Measurements from ENCODE around the gene TAB2. TPM values are rescaled to one million over a fixed set of nuclear protein-coding genes. Genes with fewer than 3 reads are reported as not detected.

TAB2 gene
- total and polyA plus RNA-seq, 2 donors (not counting 3 experiments of a cell fraction or from before 2014, with no cell fraction given): 26.0 to 37.4 TPM

- intact Hi-C loops (cut with micrococcal nuclease): no loop called here
- BruUV-seq (replicated peaks): no TSS peak
- Histone ChIP-seq H3K4me2 (ENCODE audit: insufficient read depth, low read length) (no peak overlapping the region), H3K4me1 (ENCODE audit: control insufficient read depth, extremely low read depth, insufficient read depth, low read length) (no peaks in the 10 kb centered on the region), H3K9me3 (replicated peaks; ENCODE audit: control insufficient read depth, insufficient read depth, low read length) (no peaks in the 10 kb centered on the region), H3K27me3 (ENCODE audit: control insufficient read depth in 2 of 2, insufficient read depth in 2 of 2, low read length in 2 of 2) (peaks cover 4 to 13% of the 10 kb centered on the region in 2 experiments), H3K27ac (ENCODE audit: insufficient read depth, low read depth, low read length) (no peak overlapping the region), H3K79me2 (ENCODE audit: control insufficient read depth, insufficient read depth, low read length) (no peaks in the 10 kb centered on the region), H3K9me1 (replicated peaks; ENCODE audit: control insufficient read depth, extremely low read depth, insufficient read depth, low read length) (no peaks in the 10 kb centered on the region), H3K9ac (replicated peaks; ENCODE audit: extremely low read depth, insufficient read depth, low read length) (no peak overlapping the region), H3K36me3 (ENCODE audit: control insufficient read depth in 2 of 2, extremely low read depth in 1 of 2, insufficient read depth in 2 of 2, low read length in 2 of 2) (no peaks in the 10 kb centered on the region), H3K4me3 (replicated peaks in 1 of 3; ENCODE audit: insufficient read depth in 1 of 3, low read depth in 1 of 3, low read length in 3 of 3) (no peak overlapping the region), H4K20me1 (replicated peaks; ENCODE audit: control insufficient read depth, extremely low read depth, insufficient read depth, low read length) (no peaks in the 10 kb centered on the region), H2AFZ (ENCODE audit: low read depth, low read length) (no peak overlapping the region)
- no peak for FAIRE-seq
- ChIA-PET CTCF (no interaction called here), POLR2A (no interaction called here)
- no peak for DNase-seq (ENCODE audit: low read depth, low spot score)
- TF ChIP-seq EZH2 (IDR thresholded peaks at IDR 0.05; ENCODE audit: borderline replicate concordance, low read depth, low read length, severe bottlenecking) (no peak), MYC (IDR thresholded peaks at IDR 0.05; ENCODE audit: low read depth, low read length) (no peak), CTCF (IDR thresholded peaks at IDR 0.05; ENCODE audit: extremely low read depth in 1 of 2, insufficient read depth in 1 of 2, low read depth in 1 of 2, low read length in 2 of 2) (no peak), GATA2 (IDR thresholded peaks at IDR 0.05; ENCODE audit: insufficient read depth, insufficient read length, low read depth, low read length) (no peak), MAX (IDR thresholded peaks at IDR 0.05; ENCODE audit: insufficient read depth, insufficient read length) (no peak), POLR2AphosphoS5 (IDR thresholded peaks at IDR 0.05; ENCODE audit: insufficient read depth, low read depth, low read length) (no peak), FOS (IDR thresholded peaks at IDR 0.05; ENCODE audit: borderline replicate concordance, insufficient read depth, low read length) (no peak), POLR2A (IDR thresholded peaks at IDR 0.05; ENCODE audit: low read depth, low read length) (no peak), JUN (IDR thresholded peaks at IDR 0.05; ENCODE audit: borderline replicate concordance, insufficient read depth, insufficient read length, low read depth) (no peak)
- dilution Hi-C loops (cut with MboI; ENCODE audit: extremely low pct_ligation_motif_present, low sequenced_read_pairs): no loop called here
Observed at GRCh38 chr6:149277621-149278020, 39.9 kb upstream of the TAB2 start.

All from endothelial cell of umbilical vein (primary cell).